AG04450 (cell line): ENCODE data around the gene RAE1. TPM values are rescaled to one million over a fixed set of nuclear protein-coding genes. Genes with fewer than 3 reads are reported as not detected.

Experiments
- CTCF ChIA-PET: fragments of 300-600, 350-600 bp; formaldehyde crosslinking; extraction: SDS; loops from one replicate; lab custom pipeline; 2022; ENCODE audit warnings: antibody characterized with exemption, inconsistent platforms; lab: Charles Lee
- POLR2A ChIA-PET: fragments of 350-600 bp; formaldehyde crosslinking; extraction: SDS; loops from one replicate; lab custom pipeline; 2021; ENCODE audit warnings: antibody characterized with exemption, inconsistent platforms; lab: Yijun Ruan, JAX
- DNase-seq: peaks from one replicate; pipeline ENCODE4 v3.0.0-alpha.2; 2011; ENCODE audit warnings: low read depth, low spot score
- H3K27ac ChIP-seq: one replicate; pipeline ENCODE4 v1.5.1; 2012; ENCODE audit warnings: low read depth, low read length, control low read depth
- H3K27me3 ChIP-seq: one replicate; pipeline ENCODE4 v1.6.0; 2012; ENCODE audit warnings: low read length; ENCODE audit not compliant: control insufficient read depth, insufficient read depth
- H3K4me3 ChIP-seq: 2 replicates; pipeline ENCODE4 v1.5.1; 2011; ENCODE audit warnings: mild to moderate bottlenecking, low read depth, low read length, control low read depth
- H3K9me3 ChIP-seq: 2 replicates; pipeline ENCODE4 v1.5.1; 2012; ENCODE audit warnings: low read length; ENCODE audit not compliant: control insufficient read depth, insufficient read depth
- polyA plus RNA-seq: library from polyadenylated mRNA; depleted of rRNA; stranded (reverse); fragments of >200 nt; gene quantifications from 2 replicates; pipeline ENCODE4 v1.2.3, GENCODE V29; 2011
- TF ChIP-seq, protein P1 (sequence below): IDR thresholded peaks from 2 replicates; pipeline ENCODE4 v1.5.1; 2011; ENCODE audit warnings: low read depth, low read length, control low read depth, inconsistent platforms

RAE1 gene
- polyA plus RNA-seq, 1 experiment, result 45.8 TPM

DNA sequence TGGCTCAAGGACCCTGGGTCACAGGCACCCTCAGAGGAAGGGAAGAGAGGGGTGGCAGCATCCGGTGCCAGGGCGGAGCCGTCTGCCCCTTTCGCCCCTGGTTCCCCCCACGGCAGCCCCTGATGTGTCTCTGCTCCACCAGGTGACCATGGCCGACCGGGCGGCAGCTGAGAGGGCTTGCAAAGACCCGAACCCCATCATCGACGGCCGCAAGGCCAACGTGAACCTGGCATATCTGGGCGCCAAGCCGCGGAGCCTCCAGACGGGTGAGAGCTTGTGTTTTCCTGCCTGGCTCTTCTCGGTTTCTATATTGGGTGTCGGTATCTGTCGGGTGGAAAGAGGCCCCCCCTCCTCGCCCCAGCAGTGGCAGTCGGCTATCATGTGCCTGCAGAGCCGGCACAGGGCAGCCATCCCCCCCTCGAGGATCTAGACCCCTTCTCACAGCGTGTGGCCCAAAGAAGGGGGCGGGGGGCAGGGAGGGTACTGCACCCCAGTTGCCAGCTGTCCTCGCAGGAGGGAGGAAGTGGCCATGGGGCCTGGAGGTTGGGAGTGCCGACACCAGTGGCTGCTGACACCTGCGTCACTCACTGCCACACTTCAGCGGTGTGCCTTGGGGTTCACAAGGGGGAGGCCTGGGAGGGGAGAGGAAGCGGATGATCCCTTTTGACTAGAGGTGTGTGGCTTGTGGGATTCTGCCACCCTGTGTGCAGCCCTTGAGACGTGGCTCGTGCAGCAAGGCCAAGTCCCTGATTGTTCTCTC lies 41.6 kb downstream of the RAE1 start:
- peak overlapping the region; percentile 73 for H3K4me3 ChIP-seq
- CTCF ChIA-PET, result interaction anchor here (1.2 to 1.3 kb wide), 2 partner anchors 10 to 106 kb away, joined by 3 to 5 read pairs; no protein-coding TSS in a partner anchor
- no peak for DNase-seq
- H3K27me3 ChIP-seq, result no peaks in the 10 kb centered on the region
- TF ChIP-seq, protein P1, sequence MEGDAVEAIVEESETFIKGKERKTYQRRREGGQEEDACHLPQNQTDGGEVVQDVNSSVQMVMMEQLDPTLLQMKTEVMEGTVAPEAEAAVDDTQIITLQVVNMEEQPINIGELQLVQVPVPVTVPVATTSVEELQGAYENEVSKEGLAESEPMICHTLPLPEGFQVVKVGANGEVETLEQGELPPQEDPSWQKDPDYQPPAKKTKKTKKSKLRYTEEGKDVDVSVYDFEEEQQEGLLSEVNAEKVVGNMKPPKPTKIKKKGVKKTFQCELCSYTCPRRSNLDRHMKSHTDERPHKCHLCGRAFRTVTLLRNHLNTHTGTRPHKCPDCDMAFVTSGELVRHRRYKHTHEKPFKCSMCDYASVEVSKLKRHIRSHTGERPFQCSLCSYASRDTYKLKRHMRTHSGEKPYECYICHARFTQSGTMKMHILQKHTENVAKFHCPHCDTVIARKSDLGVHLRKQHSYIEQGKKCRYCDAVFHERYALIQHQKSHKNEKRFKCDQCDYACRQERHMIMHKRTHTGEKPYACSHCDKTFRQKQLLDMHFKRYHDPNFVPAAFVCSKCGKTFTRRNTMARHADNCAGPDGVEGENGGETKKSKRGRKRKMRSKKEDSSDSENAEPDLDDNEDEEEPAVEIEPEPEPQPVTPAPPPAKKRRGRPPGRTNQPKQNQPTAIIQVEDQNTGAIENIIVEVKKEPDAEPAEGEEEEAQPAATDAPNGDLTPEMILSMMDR, result no peak
- POLR2A ChIA-PET, result no interaction called here
- peaks cover 11% of the 10 kb centered on the region; the same call in 1 of the 2 replicates for H3K9me3 ChIP-seq
- H3K27ac ChIP-seq, result no peak overlapping the region

DNA sequence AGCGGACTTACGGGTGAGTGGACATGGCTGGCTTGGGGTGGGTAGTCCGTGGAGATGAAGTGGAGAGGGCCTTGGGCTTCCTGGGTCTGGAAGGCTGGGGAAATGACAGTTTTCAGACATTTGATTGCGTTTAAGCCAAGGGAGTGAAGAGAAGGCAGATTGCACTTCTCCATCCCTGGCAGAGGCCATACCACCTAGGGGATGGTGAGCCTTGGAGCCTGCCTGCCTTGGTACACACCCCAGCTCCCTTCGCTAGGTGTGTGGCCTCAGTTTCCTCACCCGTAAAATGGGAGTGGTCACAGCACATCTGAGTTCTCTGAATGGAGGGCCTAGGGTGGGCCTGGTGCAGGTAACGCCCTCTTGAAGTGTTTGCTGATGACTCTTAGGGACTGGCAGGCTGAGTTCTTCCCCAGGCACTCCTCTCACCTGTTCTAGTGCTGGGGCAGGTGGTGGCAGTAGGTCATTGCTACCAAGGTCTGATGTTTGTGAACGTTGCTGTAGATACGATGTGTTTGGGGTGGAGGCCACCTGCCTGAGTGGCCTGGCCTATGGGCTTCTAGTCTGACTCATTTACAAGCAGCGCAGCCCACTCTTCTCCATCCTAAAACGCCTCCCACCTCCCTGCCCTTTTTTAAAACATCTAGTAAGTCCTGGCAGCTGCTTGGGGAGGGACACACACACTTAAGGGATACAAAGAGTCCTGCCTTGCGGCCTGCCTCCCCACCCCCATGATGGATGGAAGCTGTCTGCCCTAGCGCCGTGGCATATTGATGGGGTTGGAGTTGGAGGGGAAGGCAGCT lies 42.5 kb downstream of the RAE1 start:
- no peak for DNase-seq
- no peaks in the 10 kb centered on the region for H3K27me3 ChIP-seq
- TF ChIP-seq, protein P1, result no peak
- H3K27ac ChIP-seq, result no peak overlapping the region
- CTCF ChIA-PET, result interaction anchor here (1.3 kb wide), 1 partner anchor 11 kb away, joined by 3 read pairs; no protein-coding TSS in a partner anchor
- 0 out of 2 replicates have a peak overlapping the region, but pooled peaks have one; percentile 1 for H3K4me3 ChIP-seq
- POLR2A ChIA-PET, result no interaction called here
- peaks cover 11% of the 10 kb centered on the region; the same call in 1 of the 2 replicates for H3K9me3 ChIP-seq

GRCh38 chr20:57394121-57395082 lies 43.3 kb downstream of the RAE1 start:
- Histone ChIP-seq H3K27me3 (no peaks in the 10 kb centered on the region), H3K4me3 (no peak overlapping the region), H3K27ac (no peak overlapping the region), H3K9me3 (peaks cover 11% of the 10 kb centered on the region; the same call in 1 of the 2 replicates)
- TF ChIP-seq, protein P1, result no peak
- POLR2A ChIA-PET, result no interaction called here
- CTCF ChIA-PET, result no interaction called here
- DNase-seq, result no peak

DNA sequence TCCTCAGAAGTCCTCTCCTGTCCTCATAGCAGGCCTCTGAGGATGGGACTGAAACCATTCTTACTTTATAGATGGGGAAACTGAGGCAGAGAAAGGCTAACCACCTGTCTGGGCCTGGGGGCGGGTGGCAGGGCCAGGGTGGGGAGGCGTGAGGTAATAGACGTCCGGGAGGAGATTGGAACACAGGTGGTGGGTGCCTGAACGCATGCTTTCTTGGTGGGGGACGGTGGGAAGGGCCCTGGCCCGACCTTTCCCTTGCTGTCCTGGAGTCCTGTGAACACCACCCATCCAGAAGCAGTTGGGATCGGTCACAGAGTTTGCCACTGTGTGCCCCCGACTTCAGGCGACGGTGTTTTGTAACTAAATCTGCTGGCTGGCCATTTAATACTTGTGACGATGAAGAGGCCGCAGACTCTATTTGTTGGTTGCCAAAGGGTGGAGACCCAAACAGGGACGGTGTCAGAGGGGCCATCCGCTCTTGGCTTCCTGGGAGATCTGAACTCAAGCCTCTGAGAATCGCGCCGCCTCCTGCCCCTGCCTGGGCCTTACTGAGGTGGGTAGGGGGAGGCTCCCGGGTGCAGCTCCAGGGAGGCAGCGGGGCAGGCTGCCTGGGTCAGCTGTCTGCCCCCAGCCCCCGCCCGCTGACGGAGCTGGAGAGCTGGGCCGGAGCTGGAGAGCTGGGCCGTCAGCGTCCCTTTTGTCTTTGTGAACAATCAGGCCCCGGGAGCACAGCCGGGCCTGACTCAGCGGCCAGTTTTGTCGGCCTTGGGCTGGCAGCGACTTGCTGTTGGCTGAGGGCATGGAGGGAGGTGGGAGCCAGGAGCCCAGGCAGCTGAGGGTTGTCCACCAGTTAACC lies 44.3 kb downstream of the RAE1 start:
- peak overlapping the region; percentile 61 for H3K27ac ChIP-seq
- no peak overlapping the region; the same call in 1 of the 2 replicates for H3K4me3 ChIP-seq
- TF ChIP-seq, protein P1, result no peak
- peak; percentile 8 for DNase-seq
- ChIA-PET CTCF (interaction anchor here (1.1 kb wide), 1 partner anchor 14 kb away, joined by 5 read pairs; no protein-coding TSS in a partner anchor), POLR2A (no interaction called here)
- H3K27me3 ChIP-seq, result no peaks in the 10 kb centered on the region
- peaks cover 4% of the 10 kb centered on the region; the same call in 1 of the 2 replicates for H3K9me3 ChIP-seq
